PC-9 (cell line): ENCODE results near the gene BACE1-AS.

ENCODE experiments used
- EZH2 ChIP-seq: fragments of 200-600 bp; sonication (generic); IDR thresholded peaks from 2 replicates; pipeline ENCODE4 v1.8.0; 2017; ENCODE audit warnings: antibody characterized with exemption, low read depth
- TF ChIP-seq, protein P1 (sequence below): fragments of 200-600 bp; sonication (generic); conservative IDR thresholded peaks from 2 replicates; pipeline ENCODE4 v1.6.1; 2017; ENCODE audit warnings: mixed run types, antibody characterized with exemption, mild to moderate bottlenecking, moderate library complexity

DNA sequence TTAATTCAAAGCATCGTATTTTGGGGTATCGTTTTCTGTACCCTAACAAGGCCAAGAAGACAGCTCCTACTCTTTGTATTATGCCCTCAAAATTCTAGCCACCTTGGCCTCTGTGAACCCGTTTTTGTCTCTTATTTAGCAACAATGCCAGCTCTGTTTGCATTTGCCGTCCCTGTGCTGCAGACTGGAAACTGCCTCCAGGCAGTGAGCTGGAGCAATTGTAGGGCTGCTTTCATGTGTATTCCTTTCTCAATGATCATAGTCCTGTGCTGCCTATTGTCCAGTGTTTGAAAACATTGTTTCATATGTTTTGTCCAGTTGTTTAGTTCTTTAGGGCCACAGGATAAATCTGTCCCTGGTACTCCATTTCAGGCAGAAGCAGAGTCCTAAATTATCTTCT, 19.9 kb upstream of the BACE1-AS start:
- TF ChIP-seq, protein P1, sequence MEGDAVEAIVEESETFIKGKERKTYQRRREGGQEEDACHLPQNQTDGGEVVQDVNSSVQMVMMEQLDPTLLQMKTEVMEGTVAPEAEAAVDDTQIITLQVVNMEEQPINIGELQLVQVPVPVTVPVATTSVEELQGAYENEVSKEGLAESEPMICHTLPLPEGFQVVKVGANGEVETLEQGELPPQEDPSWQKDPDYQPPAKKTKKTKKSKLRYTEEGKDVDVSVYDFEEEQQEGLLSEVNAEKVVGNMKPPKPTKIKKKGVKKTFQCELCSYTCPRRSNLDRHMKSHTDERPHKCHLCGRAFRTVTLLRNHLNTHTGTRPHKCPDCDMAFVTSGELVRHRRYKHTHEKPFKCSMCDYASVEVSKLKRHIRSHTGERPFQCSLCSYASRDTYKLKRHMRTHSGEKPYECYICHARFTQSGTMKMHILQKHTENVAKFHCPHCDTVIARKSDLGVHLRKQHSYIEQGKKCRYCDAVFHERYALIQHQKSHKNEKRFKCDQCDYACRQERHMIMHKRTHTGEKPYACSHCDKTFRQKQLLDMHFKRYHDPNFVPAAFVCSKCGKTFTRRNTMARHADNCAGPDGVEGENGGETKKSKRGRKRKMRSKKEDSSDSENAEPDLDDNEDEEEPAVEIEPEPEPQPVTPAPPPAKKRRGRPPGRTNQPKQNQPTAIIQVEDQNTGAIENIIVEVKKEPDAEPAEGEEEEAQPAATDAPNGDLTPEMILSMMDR: no peak
- no peak for TF ChIP-seq EZH2
